OCI-LY3 (cell line): ENCODE measurements around the gene TRAT1.

Experiments used
- H2AFZ ChIP-seq: fragments of 200-600, 300-600 bp; shearing (Covaris generic); 2 replicates; pipeline ENCODE4 v1.6.0; 2014; ENCODE audit warnings: antibody characterized with exemption, low read depth, low read length
- H3K27ac ChIP-seq: fragments of 200-600, 300-600 bp; sonication (generic); 2 replicates; pipeline ENCODE4 v1.5.1; 2014; ENCODE audit warnings: mild to moderate bottlenecking, low read length, moderate library complexity, mixed read lengths
- H3K27me3 ChIP-seq: fragments of 200-600, 300-600 bp; sonication (generic); 2 replicates; pipeline ENCODE4 v1.6.1; 2014; ENCODE audit warnings: low read depth, low read length, mixed read lengths
- H3K36me3 ChIP-seq: fragments of 200-600, 300-600 bp; sonication (generic); replicated peaks from 2 replicates; pipeline ENCODE3; 2014; ENCODE audit warnings: low read depth, low read length, mixed read lengths
- H3K4me1 ChIP-seq: fragments of 300-600, 200-600 bp; sonication (generic); 2 replicates; pipeline ENCODE4 v1.6.1; 2014; ENCODE audit warnings: low read length, mixed read lengths
- H3K4me2 ChIP-seq: fragments of 200-600, 300-600 bp; sonication (generic); 2 replicates; pipeline ENCODE4 v1.6.1; 2014; ENCODE audit warnings: low read length, mixed read lengths
- H3K4me3 ChIP-seq: fragments of 300-600, 200-600 bp; sonication (generic); 2 replicates; pipeline ENCODE4 v1.5.1; 2014; ENCODE audit warnings: antibody characterized with exemption, mild to moderate bottlenecking, low read length, moderate library complexity
- H3K79me2 ChIP-seq: fragments of 300-600, 200-600 bp; shearing (Covaris generic); 2 replicates; pipeline ENCODE4 v1.6.1; 2014; ENCODE audit warnings: mild to moderate bottlenecking, low read length, mixed read lengths
- H3K9ac ChIP-seq: fragments of 300-600, 200-600 bp; shearing (Covaris generic); 2 replicates; pipeline ENCODE4 v1.6.0; 2014; ENCODE audit warnings: mild to moderate bottlenecking, low read length, moderate library complexity
- H3K9me3 ChIP-seq: fragments of 200-600, 300-600 bp; shearing (Covaris generic); 2 replicates; pipeline ENCODE4 v1.6.1; 2014; ENCODE audit warnings: low read length, mixed read lengths; ENCODE audit not compliant: insufficient read depth
- H4K20me1 ChIP-seq: fragments of 200-600, 300-600 bp; sonication (generic); 2 replicates; pipeline ENCODE4 v1.6.1; 2016; ENCODE audit warnings: low read length, mixed read lengths; ENCODE audit not compliant: insufficient read depth
- CTCF ChIP-seq: fragments of 200-600, 300-600 bp; sonication (generic); IDR thresholded peaks from 2 replicates; pipeline ENCODE4 v1.5.1; 2014; ENCODE audit warnings: antibody characterized with exemption, low read length, low read depth
- EZH2phosphoT487 ChIP-seq: fragments of 200-600 bp; shearing (Covaris generic); IDR thresholded peaks from 2 replicates; pipeline ENCODE4 v1.6.1; 2018; ENCODE audit warnings: antibody characterized with exemption, mixed run types, low read depth

TRAT1 gene

DNA sequence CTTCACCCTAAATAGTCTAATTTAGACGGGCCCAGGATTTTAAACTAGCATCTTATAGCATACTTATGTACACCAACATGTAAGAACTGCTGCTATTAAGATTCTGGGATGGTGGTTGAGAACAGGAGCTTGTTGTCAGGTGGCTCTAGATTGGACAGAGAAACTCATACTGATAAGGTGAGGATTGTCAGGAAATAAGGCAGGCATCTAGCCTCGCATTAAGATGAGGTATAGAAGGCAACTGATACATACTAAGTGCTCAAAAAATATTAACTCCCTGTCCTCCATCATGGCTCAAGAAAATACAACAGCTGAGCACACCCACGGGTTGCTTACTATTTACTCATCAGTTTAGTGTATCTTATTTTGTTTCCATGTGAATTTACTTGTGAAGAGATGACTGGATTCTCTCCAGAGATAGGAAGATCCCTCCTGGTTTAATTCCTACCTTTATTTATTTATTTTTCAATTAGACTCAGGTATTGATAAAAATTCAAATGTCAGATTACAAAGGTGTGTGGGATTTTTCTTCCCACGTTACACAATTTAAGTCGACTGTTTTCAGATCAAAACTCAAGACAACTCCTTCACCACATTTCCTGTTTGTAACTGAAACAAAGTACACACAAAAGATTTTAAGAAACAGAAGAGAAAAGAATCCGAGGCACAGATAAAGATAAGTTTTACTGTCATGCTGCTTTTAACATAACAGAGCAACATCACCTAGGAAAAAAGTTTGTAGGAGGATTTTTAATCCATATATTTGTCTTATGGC lies at the start of gene TRAT1:
Gene TRAT1 (plus strand): TSS at position 664 of the 775 bp plus-strand sequence. CDS start 142 bp downstream, outside the sequence.
- H3K9ac ChIP-seq, result no peak within 1 kb of the TSS
- no peak within 1 kb of the TSS for H3K4me2 ChIP-seq
- no peak within 1 kb of the TSS for H2AFZ ChIP-seq
- H4K20me1 ChIP-seq, result no peaks in the 10 kb centered on the region
- H3K4me1 ChIP-seq, result 0 out of 2 replicates have a peak, but pooled peaks cover 3% of the 10 kb centered on the region
- no peak within 1 kb of the TSS for H3K4me3 ChIP-seq
- H3K36me3 ChIP-seq, result no peaks in the 10 kb centered on the region
- no peak for TF ChIP-seq CTCF
- no peak for TF ChIP-seq EZH2phosphoT487
- no peaks in the 10 kb centered on the region for H3K79me2 ChIP-seq
- no peak within 1 kb of the TSS for H3K27ac ChIP-seq
- H3K27me3 ChIP-seq, result no peaks in the 10 kb centered on the region
- H3K9me3 ChIP-seq, result no peaks in the 10 kb centered on the region

DNA sequence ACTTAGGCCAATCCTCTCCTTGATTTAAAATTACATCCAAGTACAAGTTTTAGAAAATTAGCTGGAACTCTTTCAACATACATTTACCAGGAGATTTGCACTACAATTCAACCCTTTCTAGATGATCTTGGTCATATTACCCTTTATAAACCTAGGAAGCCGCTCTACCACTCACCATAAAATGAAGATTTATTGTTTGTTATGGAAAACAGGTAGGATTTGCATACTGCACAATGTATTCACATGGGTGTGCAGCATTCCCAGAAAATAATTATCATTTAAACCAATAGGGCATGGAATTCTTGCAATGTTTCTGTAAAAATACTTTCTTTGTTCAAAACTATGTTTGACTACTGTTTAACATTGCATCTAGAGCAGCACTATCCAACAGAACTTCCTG lies 46.9 kb upstream of the TRAT1 start:
- Histone ChIP-seq H3K4me1 (no peaks in the 10 kb centered on the region), H3K9me3 (no peaks in the 10 kb centered on the region), H3K79me2 (no peaks in the 10 kb centered on the region), H3K27me3 (no peaks in the 10 kb centered on the region), H3K9ac (no peak overlapping the region), H3K27ac (no peak overlapping the region), H4K20me1 (no peaks in the 10 kb centered on the region), H2AFZ (no peak overlapping the region), H3K36me3 (no peaks in the 10 kb centered on the region), H3K4me2 (no peak overlapping the region), H3K4me3 (no peak overlapping the region)
- no peak for TF ChIP-seq CTCF
- TF ChIP-seq EZH2phosphoT487, result no peak

DNA sequence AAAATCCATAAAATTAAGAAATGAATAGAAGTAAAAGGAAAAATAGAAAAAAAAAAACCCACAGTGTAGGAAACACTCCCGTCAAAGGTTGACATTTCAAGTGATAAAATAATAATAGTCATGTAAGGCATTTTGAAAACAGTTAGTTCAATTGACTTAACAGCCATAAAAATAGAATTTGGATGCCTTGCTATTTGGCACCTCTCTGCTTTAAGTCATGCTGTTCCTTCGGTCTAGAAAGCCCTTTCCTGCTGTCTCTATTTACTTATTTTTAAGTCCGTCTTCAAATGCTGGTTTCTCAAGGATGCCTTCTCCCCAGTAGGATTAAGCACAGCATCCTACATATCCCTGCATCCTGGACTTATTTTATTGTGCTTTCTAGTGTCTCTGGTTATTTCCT lies 43.1 kb upstream of the TRAT1 start:
- Histone ChIP-seq H3K36me3 (no peaks in the 10 kb centered on the region), H2AFZ (no peak overlapping the region), H3K9me3 (no peaks in the 10 kb centered on the region), H3K27ac (no peak overlapping the region), H3K4me2 (no peak overlapping the region), H3K4me1 (no peaks in the 10 kb centered on the region), H4K20me1 (no peaks in the 10 kb centered on the region), H3K27me3 (no peaks in the 10 kb centered on the region), H3K79me2 (no peaks in the 10 kb centered on the region), H3K4me3 (no peak overlapping the region), H3K9ac (no peak overlapping the region)
- TF ChIP-seq EZH2phosphoT487 (no peak), CTCF (no peak)

- Histone ChIP-seq H3K9ac (no peak overlapping the region), H3K27me3 (no peaks in the 10 kb centered on the region), H4K20me1 (no peaks in the 10 kb centered on the region), H3K4me1 (no peaks in the 10 kb centered on the region), H2AFZ (no peak overlapping the region), H3K36me3 (no peaks in the 10 kb centered on the region), H3K4me3 (no peak overlapping the region), H3K9me3 (no peaks in the 10 kb centered on the region), H3K79me2 (no peaks in the 10 kb centered on the region), H3K27ac (no peak overlapping the region), H3K4me2 (no peak overlapping the region)
- TF ChIP-seq CTCF (no peak), EZH2phosphoT487 (no peak)
Observed at GRCh38 chr3:108780235-108780634, 42.4 kb upstream of the TRAT1 start.
